Measurements from ENCODE around the gene MAT2A.

MAT2A gene

GRCh38 chr2:85548608-85548900, 9.6 kb downstream of the MAT2A start:
- no peak; the same call in 2 of the 3 replicates for ATAC-seq
- TF ChIP-seq ESRRG (CRISPR knock-in tag; IDR thresholded peaks at IDR 0.05) (no peak), TOX (CRISPR knock-in tag; IDR thresholded peaks at IDR 0.05; ENCODE audit: borderline replicate concordance) (no peak), ZFP30 (CRISPR knock-in tag; IDR thresholded peaks at IDR 0.05) (no peak), ZNF8 (CRISPR knock-in tag; IDR thresholded peaks at IDR 0.05) (no peak), CSDC2 (CRISPR knock-in tag; IDR thresholded peaks at IDR 0.05) (no peak), SNAI2 (CRISPR knock-in tag; IDR thresholded peaks at IDR 0.05) (no peak), ZNF70 (CRISPR knock-in tag; IDR thresholded peaks at IDR 0.05) (no peak), ZNF565 (CRISPR knock-in tag; conservative IDR thresholded peaks at IDR 0.05; ENCODE audit: low read depth) (no peak), POU6F1 (CRISPR knock-in tag; IDR thresholded peaks at IDR 0.05; ENCODE audit: borderline replicate concordance, low read depth) (no peak), TCF4 (CRISPR knock-in tag; IDR thresholded peaks at IDR 0.05; ENCODE audit: borderline replicate concordance) (no peak)

- no peak for ATAC-seq
- TF ChIP-seq CSRNP3 (CRISPR knock-in tag; IDR thresholded peaks at IDR 0.05) (no peak), TOX (CRISPR knock-in tag; IDR thresholded peaks at IDR 0.05; ENCODE audit: borderline replicate concordance) (no peak), PPARA (CRISPR knock-in tag; IDR thresholded peaks at IDR 0.05; ENCODE audit: borderline replicate concordance) (no peak), ZFP30 (CRISPR knock-in tag; IDR thresholded peaks at IDR 0.05) (no peak), CSDC2 (CRISPR knock-in tag; IDR thresholded peaks at IDR 0.05) (no peak), PATZ1 (CRISPR knock-in tag; IDR thresholded peaks at IDR 0.05; ENCODE audit: borderline replicate concordance) (no peak), RARB (CRISPR knock-in tag; IDR thresholded peaks at IDR 0.05) (no peak), OSR1 (CRISPR knock-in tag; IDR thresholded peaks at IDR 0.05) (no peak)
Measured at GRCh38 chr2:85549095-85549494, 10.1 kb downstream of the MAT2A start.

- ATAC-seq, result peak; percentile 45
- no peak for TF ChIP-seq TSHZ2 (CRISPR knock-in tag; IDR thresholded peaks at IDR 0.05)
- no peak for TF ChIP-seq POU6F1 (CRISPR knock-in tag; IDR thresholded peaks at IDR 0.05; ENCODE audit: borderline replicate concordance, low read depth)
- TF ChIP-seq TOX (CRISPR knock-in tag; IDR thresholded peaks at IDR 0.05; ENCODE audit: borderline replicate concordance), result no peak
- TF ChIP-seq RARB (CRISPR knock-in tag; IDR thresholded peaks at IDR 0.05), result no peak
Measured at GRCh38 chr2:85549826-85550225, 10.9 kb downstream of the MAT2A start.

GRCh38 chr2:85550486-85550885, 11.5 kb downstream of the MAT2A start:
- ATAC-seq, result no peak
- TF ChIP-seq GLIS3 (CRISPR knock-in tag; IDR thresholded peaks at IDR 0.05), result no peak
- no peak for TF ChIP-seq POU6F1 (CRISPR knock-in tag; IDR thresholded peaks at IDR 0.05; ENCODE audit: borderline replicate concordance, low read depth)
- TF ChIP-seq ZFP30 (CRISPR knock-in tag; IDR thresholded peaks at IDR 0.05), result no peak
- no peak for TF ChIP-seq PPARA (CRISPR knock-in tag; IDR thresholded peaks at IDR 0.05; ENCODE audit: borderline replicate concordance)
- no peak for TF ChIP-seq TCF4 (CRISPR knock-in tag; IDR thresholded peaks at IDR 0.05; ENCODE audit: borderline replicate concordance)
- no peak for TF ChIP-seq OSR1 (CRISPR knock-in tag; IDR thresholded peaks at IDR 0.05)
- no peak for TF ChIP-seq CREB5 (CRISPR knock-in tag; IDR thresholded peaks at IDR 0.05; ENCODE audit: low read depth)
- no peak for TF ChIP-seq ESRRG (CRISPR knock-in tag; IDR thresholded peaks at IDR 0.05)
- TF ChIP-seq ZC3H10 (CRISPR knock-in tag; IDR thresholded peaks at IDR 0.05), result no peak
- no peak for TF ChIP-seq ISL1 (CRISPR knock-in tag; IDR thresholded peaks at IDR 0.05)
- no peak for TF ChIP-seq ZNF565 (CRISPR knock-in tag; conservative IDR thresholded peaks at IDR 0.05; ENCODE audit: low read depth)
- no peak for TF ChIP-seq ZNF70 (CRISPR knock-in tag; IDR thresholded peaks at IDR 0.05)

Data from SK-N-SH treated with all-trans-retinoic acid at 6 μM for 48 hours (cell line).